ENCODE results near the gene HTN3.
"Not testable (repeated sequence)": the region's sequence is repeated elsewhere in the genome, so short reads cannot be mapped to it uniquely, and the experiment has no call there.

DNA sequence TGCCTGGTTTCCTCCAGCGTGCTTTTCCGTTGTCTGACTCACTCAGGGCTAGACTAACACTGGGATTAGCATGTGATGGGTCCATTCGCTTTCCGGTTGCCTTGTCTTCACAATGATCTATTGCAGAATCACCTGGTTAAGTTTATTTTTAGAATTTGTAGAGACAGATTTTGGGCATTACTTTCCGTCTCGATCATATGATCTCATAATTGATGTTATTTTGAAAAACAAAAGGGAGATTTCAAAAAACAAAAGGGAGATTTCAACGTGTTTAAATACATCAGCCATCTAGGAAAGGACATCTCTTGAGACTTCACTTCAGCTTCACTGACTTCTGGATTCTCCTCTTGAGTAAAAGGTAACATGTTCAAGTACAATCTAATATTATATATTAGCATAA is at the start of gene HTN3:
- TF ChIP-seq CTCF (IDR thresholded peaks at IDR 0.05); STAT6 (CRISPR knock-in tag; conservative IDR thresholded peaks at IDR 0.05; ENCODE audit: low read depth); CBFB (CRISPR knock-in tag; IDR thresholded peaks at IDR 0.05; ENCODE audit: low read depth); CREB1 (CRISPR knock-in tag; IDR thresholded peaks at IDR 0.05); NFATC4 (CRISPR knock-in tag; IDR thresholded peaks at IDR 0.05); ZNF121 (CRISPR knock-in tag; IDR thresholded peaks at IDR 0.05); MAX (CRISPR knock-in tag; IDR thresholded peaks at IDR 0.05); JAZF1 (CRISPR knock-in tag; IDR thresholded peaks at IDR 0.05): not testable (repeated sequence)
- TF ChIP-seq, protein P1, sequence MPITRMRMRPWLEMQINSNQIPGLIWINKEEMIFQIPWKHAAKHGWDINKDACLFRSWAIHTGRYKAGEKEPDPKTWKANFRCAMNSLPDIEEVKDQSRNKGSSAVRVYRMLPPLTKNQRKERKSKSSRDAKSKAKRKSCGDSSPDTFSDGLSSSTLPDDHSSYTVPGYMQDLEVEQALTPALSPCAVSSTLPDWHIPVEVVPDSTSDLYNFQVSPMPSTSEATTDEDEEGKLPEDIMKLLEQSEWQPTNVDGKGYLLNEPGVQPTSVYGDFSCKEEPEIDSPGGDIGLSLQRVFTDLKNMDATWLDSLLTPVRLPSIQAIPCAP (CRISPR knock-in tag; IDR thresholded peaks at IDR 0.05), result not testable (repeated sequence)
- TF ChIP-seq, protein P2, sequence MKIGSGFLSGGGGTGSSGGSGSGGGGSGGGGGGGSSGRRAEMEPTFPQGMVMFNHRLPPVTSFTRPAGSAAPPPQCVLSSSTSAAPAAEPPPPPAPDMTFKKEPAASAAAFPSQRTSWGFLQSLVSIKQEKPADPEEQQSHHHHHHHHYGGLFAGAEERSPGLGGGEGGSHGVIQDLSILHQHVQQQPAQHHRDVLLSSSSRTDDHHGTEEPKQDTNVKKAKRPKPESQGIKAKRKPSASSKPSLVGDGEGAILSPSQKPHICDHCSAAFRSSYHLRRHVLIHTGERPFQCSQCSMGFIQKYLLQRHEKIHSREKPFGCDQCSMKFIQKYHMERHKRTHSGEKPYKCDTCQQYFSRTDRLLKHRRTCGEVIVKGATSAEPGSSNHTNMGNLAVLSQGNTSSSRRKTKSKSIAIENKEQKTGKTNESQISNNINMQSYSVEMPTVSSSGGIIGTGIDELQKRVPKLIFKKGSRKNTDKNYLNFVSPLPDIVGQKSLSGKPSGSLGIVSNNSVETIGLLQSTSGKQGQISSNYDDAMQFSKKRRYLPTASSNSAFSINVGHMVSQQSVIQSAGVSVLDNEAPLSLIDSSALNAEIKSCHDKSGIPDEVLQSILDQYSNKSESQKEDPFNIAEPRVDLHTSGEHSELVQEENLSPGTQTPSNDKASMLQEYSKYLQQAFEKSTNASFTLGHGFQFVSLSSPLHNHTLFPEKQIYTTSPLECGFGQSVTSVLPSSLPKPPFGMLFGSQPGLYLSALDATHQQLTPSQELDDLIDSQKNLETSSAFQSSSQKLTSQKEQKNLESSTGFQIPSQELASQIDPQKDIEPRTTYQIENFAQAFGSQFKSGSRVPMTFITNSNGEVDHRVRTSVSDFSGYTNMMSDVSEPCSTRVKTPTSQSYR (CRISPR knock-in tag; IDR thresholded peaks at IDR 0.05), result not testable (repeated sequence)
- TF ChIP-seq, protein P3, sequence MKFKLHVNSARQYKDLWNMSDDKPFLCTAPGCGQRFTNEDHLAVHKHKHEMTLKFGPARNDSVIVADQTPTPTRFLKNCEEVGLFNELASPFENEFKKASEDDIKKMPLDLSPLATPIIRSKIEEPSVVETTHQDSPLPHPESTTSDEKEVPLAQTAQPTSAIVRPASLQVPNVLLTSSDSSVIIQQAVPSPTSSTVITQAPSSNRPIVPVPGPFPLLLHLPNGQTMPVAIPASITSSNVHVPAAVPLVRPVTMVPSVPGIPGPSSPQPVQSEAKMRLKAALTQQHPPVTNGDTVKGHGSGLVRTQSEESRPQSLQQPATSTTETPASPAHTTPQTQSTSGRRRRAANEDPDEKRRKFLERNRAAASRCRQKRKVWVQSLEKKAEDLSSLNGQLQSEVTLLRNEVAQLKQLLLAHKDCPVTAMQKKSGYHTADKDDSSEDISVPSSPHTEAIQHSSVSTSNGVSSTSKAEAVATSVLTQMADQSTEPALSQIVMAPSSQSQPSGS (CRISPR knock-in tag; IDR thresholded peaks at IDR 0.05; ENCODE audit: borderline replicate concordance, low read depth), result not testable (repeated sequence)

Data from WTC11 (cell line).